A673 (cell line): ENCODE measurements around the gene CD74.

ENCODE experiments used
- EZH2 ChIP-seq: fragments of 200-600 bp; sonication (generic); IDR thresholded peaks from 2 replicates; pipeline ENCODE4 v1.6.1; 2017; ENCODE audit warnings: borderline replicate concordance, low read depth, mild to moderate bottlenecking, mixed read lengths, antibody characterized with exemption, low read length; ENCODE audit not compliant: poor library complexity, severe bottlenecking
- TF ChIP-seq, protein P1 (sequence below): fragments of 300-800, 200-600 bp; sonication (generic); conservative IDR thresholded peaks from 2 replicates; pipeline ENCODE4 v1.5.1; 2017; ENCODE audit warnings: low read depth, mild to moderate bottlenecking, antibody characterized with exemption, low read length, moderate library complexity, mixed read lengths

DNA sequence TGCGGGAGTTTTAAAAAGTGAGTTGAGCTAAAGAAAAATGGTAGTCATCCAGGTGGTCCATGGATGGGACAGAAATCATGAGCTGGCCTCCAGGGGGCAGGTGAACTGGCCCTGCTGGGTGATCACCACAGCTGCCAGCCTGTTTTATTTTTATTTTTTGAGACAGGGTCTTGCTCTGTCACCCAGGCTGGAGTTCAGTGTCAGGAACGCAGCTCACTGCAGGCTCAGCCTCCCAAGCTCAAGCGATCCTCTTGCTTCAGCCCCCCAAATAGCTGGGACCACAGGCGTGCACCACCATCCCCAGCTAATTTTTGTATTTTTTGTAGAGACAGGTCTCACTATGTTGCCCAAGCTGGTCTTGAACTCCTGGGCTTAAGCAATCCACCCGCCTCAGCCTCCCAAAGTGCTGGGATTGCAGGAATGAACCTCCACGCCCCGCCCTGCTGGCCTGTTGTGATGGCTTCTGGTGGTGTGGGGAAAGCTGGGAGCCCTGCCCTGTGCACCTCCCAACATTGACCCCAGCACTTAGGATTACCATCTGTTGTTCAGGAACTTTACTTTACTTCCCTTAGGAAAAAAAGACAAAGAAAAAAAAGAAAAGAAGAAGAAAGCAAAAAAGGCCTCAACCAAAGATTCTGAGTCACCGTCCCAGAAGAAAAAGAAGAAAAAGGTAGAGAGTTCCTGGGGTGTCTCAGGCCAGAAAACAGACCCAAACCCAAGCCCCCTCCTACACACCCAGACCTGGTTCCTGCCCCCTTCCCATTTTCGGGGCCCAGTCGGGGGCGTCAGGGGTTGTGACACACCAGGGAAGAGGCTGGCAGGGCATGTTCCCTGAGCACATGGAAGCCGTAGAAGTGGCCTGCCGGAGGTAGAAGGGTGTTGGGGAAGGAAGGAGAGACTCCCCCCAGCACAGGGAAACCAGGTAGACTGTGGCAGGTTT is 14.7 kb downstream of the CD74 start:
- TF ChIP-seq, protein P1, sequence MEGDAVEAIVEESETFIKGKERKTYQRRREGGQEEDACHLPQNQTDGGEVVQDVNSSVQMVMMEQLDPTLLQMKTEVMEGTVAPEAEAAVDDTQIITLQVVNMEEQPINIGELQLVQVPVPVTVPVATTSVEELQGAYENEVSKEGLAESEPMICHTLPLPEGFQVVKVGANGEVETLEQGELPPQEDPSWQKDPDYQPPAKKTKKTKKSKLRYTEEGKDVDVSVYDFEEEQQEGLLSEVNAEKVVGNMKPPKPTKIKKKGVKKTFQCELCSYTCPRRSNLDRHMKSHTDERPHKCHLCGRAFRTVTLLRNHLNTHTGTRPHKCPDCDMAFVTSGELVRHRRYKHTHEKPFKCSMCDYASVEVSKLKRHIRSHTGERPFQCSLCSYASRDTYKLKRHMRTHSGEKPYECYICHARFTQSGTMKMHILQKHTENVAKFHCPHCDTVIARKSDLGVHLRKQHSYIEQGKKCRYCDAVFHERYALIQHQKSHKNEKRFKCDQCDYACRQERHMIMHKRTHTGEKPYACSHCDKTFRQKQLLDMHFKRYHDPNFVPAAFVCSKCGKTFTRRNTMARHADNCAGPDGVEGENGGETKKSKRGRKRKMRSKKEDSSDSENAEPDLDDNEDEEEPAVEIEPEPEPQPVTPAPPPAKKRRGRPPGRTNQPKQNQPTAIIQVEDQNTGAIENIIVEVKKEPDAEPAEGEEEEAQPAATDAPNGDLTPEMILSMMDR: no peak
- no peak for TF ChIP-seq EZH2
